ENCODE results near the gene RAB26. TPM values are rescaled to one million over a fixed set of nuclear protein-coding genes. Genes with fewer than 3 reads are reported as not detected.
"Not testable (repeated sequence)": the region's sequence is repeated elsewhere in the genome, so short reads cannot be mapped to it uniquely, and the experiment has no call there.

Gene RAB26
- total and polyA plus RNA-seq, 9 donors: 0.27 to 3.4 (median 0.69) TPM

DNA sequence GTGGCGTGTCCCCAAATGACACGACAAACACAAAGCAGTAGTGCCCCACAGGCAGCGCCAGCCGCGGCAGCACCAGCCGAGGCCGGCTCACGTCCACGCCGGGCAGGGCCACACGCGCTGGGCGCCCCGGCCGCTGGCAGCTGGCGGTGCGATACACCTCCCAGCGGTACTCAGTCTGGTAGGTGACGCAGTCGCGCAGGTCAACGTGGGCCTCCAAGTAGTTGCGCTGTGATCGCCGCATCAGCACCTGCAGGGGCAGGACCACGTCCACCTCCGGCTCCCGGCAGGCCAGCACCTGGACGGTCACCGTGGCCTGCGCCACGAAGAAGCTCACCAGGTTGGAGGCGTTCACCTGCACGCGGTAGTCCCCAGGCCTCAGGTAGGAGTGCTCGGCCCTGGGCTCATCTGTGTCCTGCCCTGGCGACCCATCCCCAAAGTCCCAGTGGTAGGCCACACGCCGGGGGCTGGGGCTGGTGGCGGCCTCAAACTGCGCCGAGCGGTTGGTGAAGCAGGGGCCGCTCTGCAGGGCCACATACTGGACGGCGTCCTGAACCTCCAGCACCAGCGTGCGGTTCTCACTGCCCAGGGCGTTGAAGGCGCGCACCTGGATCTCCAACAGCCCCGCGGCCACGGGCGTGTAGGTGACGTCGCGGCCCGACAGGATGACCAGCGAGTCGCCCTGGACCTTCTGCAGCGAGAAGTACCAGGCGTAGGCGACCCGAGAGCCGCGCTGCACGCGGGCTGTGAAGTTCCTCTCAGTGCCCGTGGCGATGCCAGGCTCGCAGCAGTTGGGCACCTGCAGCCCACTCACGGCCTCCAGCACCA, 39.8 kb upstream of the RAB26 start:
- WGBS (ENCODE audit: insufficient coverage): 93% methylated on average over 64 of the region's 73 CpGs
- H3K4me3 ChIP-seq (ENCODE audit: low read length); H3K27ac ChIP-seq (ENCODE audit: low read length); H3K27me3 ChIP-seq (ENCODE audit: control insufficient read depth, insufficient read depth, low read length); H3K4me1 ChIP-seq (ENCODE audit: control insufficient read depth, insufficient read depth, low read length); H3K9me3 ChIP-seq (replicated peaks; ENCODE audit: control insufficient read depth, low read depth, low read length); DNase-seq: not testable (repeated sequence)
- H3K36me3 ChIP-seq (ENCODE audit: control insufficient read depth, insufficient read depth, low read length): peaks cover 32% of the 10 kb centered on the region

DNA sequence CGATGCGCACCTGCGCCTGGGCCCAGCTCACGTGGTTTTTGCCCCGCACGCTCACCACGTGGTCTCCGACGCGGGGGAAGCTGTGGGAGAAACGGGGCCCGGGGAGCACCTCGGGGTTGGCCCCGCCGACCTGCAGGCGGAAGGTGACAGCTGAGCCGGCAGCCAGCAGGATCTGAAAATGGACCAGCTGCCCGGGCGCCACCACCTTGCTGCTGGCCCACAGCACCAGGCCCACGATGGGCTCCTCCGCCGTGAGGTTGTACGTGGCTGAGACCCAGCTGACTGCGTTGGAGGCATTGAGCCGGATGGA, 39.2 kb upstream of the RAB26 start:
- 94% methylated on average over 23 of the region's 25 CpGs for WGBS (ENCODE audit: insufficient coverage)
- H3K4me3 ChIP-seq (ENCODE audit: low read length); DNase-seq; H3K9me3 ChIP-seq (replicated peaks; ENCODE audit: control insufficient read depth, low read depth, low read length); H3K27me3 ChIP-seq (ENCODE audit: control insufficient read depth, insufficient read depth, low read length); H3K4me1 ChIP-seq (ENCODE audit: control insufficient read depth, insufficient read depth, low read length); H3K27ac ChIP-seq (ENCODE audit: low read length): not testable (repeated sequence)
- H3K36me3 ChIP-seq (ENCODE audit: control insufficient read depth, insufficient read depth, low read length): peaks cover 37% of the 10 kb centered on the region

DNA sequence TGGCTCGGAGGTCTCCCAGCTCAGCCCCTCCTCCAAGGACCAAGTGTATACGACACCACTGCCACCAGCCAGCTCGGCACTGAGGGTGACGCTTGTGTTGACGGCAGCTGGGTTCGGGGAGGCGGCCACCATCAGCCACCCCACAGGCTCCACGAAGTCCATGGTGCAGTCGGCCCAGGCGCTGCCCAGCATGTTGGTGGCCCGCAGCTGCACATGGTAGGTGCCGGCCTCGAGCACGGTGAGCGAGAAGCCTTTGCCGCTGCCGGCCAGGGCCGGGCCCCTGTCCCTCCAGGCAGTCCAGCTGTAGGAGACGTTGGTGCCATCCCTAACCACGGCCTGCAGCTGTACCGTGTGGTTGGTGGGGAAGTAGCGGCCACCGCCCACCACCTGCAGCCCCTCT, 38.6 kb upstream of the RAB26 start:
- H3K27me3 ChIP-seq (ENCODE audit: control insufficient read depth, insufficient read depth, low read length); H3K9me3 ChIP-seq (replicated peaks; ENCODE audit: control insufficient read depth, low read depth, low read length); H3K4me3 ChIP-seq (ENCODE audit: low read length); DNase-seq; H3K27ac ChIP-seq (ENCODE audit: low read length); H3K4me1 ChIP-seq (ENCODE audit: control insufficient read depth, insufficient read depth, low read length): not testable (repeated sequence)
- 98% methylated on average over 8 of the region's 23 CpGs for WGBS (ENCODE audit: insufficient coverage)
- peaks cover 41% of the 10 kb centered on the region for H3K36me3 ChIP-seq (ENCODE audit: control insufficient read depth, insufficient read depth, low read length)

DNA sequence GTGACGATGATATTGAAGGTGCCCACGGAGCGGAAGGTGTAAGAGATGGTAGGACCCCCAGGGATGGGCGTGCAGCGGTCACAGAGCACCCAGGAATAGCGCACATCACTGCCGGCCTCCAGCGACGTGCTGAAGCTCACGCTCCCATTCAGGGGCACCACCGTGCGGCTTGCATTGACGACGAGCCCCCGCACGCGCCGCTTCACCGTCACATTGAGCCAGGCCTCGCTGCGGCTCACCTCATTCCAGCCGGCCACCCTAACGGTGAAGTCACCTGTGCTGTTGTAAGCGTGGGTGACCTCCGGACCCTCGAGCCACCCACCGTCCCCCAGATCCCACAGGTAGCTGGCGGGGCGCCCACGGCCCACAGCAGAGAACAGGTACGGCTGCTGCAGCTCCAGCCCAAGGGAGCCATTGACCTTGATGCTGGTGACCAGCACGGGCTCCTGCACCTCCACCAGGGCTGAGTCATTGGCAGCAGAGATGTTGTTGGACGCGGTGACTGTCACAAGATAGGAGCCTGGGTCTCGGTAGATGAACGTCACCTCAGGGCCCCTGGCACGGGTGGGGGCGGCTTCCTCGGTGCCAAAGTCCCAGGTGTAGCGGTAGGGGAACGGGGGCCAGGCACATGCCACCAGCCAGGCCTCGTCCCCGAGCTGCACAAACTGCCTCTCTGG, 38.0 kb upstream of the RAB26 start:
- H3K9me3 ChIP-seq (replicated peaks; ENCODE audit: control insufficient read depth, low read depth, low read length); H3K27ac ChIP-seq (ENCODE audit: low read length); H3K27me3 ChIP-seq (ENCODE audit: control insufficient read depth, insufficient read depth, low read length); H3K4me3 ChIP-seq (ENCODE audit: low read length); DNase-seq; H3K4me1 ChIP-seq (ENCODE audit: control insufficient read depth, insufficient read depth, low read length): not testable (repeated sequence)
- 94% methylated on average over 35 of the region's 43 CpGs for WGBS (ENCODE audit: insufficient coverage)
- peaks cover 42% of the 10 kb centered on the region for H3K36me3 ChIP-seq (ENCODE audit: control insufficient read depth, insufficient read depth, low read length)

- not testable (repeated sequence) for H3K27me3 ChIP-seq (ENCODE audit: control insufficient read depth, insufficient read depth, low read length); H3K4me1 ChIP-seq (ENCODE audit: control insufficient read depth, insufficient read depth, low read length); H3K27ac ChIP-seq (ENCODE audit: low read length); H3K4me3 ChIP-seq (ENCODE audit: low read length); DNase-seq; H3K9me3 ChIP-seq (replicated peaks; ENCODE audit: control insufficient read depth, low read depth, low read length)
- peaks cover 38% of the 10 kb centered on the region for H3K36me3 ChIP-seq (ENCODE audit: control insufficient read depth, insufficient read depth, low read length)
- 93% methylated on average over 36 of the region's 36 CpGs for WGBS (ENCODE audit: insufficient coverage)
These were observed 37.4 kb upstream of the RAB26 start for GRCh38 chr16:2111009-2111353.

- H3K36me3 ChIP-seq (ENCODE audit: control insufficient read depth, insufficient read depth, low read length): peaks cover 38% of the 10 kb centered on the region
- H3K9me3 ChIP-seq (replicated peaks; ENCODE audit: control insufficient read depth, low read depth, low read length); H3K4me1 ChIP-seq (ENCODE audit: control insufficient read depth, insufficient read depth, low read length); H3K27ac ChIP-seq (ENCODE audit: low read length); H3K27me3 ChIP-seq (ENCODE audit: control insufficient read depth, insufficient read depth, low read length); DNase-seq; H3K4me3 ChIP-seq (ENCODE audit: low read length): not testable (repeated sequence)
- WGBS (ENCODE audit: insufficient coverage): 88% methylated on average over 38 of the region's 65 CpGs
These were observed 36.8 kb upstream of the RAB26 start for GRCh38 chr16:2111412-2112335.

DNA sequence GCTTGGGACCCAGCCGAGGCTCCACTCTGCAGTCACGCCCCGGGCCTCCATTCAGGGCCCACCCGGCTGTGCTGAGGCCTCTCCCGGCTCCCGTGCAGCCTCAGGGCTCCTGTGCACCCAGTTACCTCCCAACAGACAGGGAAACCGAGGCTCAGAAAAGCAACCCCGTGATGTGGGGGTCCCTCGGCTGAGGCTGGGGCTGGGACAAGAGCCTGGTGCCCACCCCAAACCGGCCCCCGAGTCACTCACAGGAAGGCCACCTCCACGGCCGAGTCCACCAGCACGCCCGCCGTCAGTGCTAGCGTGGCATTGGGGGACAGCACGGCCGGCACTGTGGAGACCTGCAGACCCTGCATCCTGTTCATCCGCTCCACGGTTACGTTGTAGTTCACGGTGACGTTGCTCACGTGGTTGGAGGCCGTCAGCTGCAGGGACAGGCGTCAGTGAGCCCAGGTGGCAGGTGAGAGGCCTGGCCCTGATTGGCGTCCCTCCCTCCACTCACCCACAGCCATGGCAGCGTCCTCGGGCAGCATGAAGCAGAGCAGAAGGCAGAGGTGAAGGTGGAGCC, 35.8 kb upstream of the RAB26 start:
- H3K36me3 ChIP-seq (ENCODE audit: control insufficient read depth, insufficient read depth, low read length): peaks cover 34% of the 10 kb centered on the region
- WGBS (ENCODE audit: insufficient coverage): 82% methylated on average over 22 of the region's 30 CpGs

GRCh38 chr16:2114225-2114624, 34.2 kb upstream of the RAB26 start:
- not testable (repeated sequence) for DNase-seq; H3K9me3 ChIP-seq (replicated peaks; ENCODE audit: control insufficient read depth, low read depth, low read length); H3K27ac ChIP-seq (ENCODE audit: low read length); H3K27me3 ChIP-seq (ENCODE audit: control insufficient read depth, insufficient read depth, low read length); H3K4me3 ChIP-seq (ENCODE audit: low read length); H3K4me1 ChIP-seq (ENCODE audit: control insufficient read depth, insufficient read depth, low read length)
- H3K36me3 ChIP-seq (ENCODE audit: control insufficient read depth, insufficient read depth, low read length): peaks cover 28% of the 10 kb centered on the region
- WGBS (ENCODE audit: insufficient coverage): 93% methylated on average over 26 of the region's 26 CpGs

More for the DNA sequence above, 35.8 kb upstream of the RAB26 start:
- not testable (repeated sequence) for H3K27me3 ChIP-seq (ENCODE audit: control insufficient read depth, insufficient read depth, low read length); H3K4me1 ChIP-seq (ENCODE audit: control insufficient read depth, insufficient read depth, low read length); H3K9me3 ChIP-seq (replicated peaks; ENCODE audit: control insufficient read depth, low read depth, low read length); H3K27ac ChIP-seq (ENCODE audit: low read length); H3K4me3 ChIP-seq (ENCODE audit: low read length); DNase-seq

DNA sequence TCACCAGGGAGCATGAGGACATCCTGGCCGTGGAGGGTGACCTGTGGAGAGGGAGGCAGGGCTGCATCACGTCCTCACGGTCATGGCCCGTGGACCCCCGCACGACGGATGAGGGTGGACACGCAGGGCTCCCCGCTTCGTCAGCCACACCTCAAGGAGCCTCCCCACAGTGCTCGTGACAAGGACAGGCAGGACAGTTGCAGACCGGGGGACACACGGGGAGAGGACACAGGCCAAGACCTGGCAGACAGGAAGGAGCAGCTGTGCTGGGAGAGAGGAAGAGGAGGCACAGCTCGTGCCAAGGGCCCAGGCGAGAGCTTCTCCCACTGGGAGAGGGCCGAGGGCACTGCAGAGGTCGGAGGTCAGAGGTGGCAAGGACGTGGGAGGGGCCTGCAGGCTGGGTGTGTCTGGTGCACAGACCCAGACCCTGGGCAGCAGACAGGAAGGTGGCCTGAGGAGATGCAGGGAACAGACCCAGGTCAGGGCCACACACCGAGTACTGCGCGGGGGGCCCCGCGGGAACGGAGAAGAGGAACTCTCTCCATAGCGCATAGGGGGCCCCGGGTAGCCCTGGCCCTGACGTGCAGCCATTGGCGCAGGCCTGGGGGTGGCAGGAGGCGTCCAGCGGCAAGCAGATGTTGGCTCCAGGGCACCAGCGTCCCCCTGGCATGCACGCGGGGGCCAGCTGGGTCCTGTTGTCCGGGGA, 33.4 kb upstream of the RAB26 start:
- H3K27ac ChIP-seq (ENCODE audit: low read length); H3K4me1 ChIP-seq (ENCODE audit: control insufficient read depth, insufficient read depth, low read length); H3K27me3 ChIP-seq (ENCODE audit: control insufficient read depth, insufficient read depth, low read length); DNase-seq; H3K4me3 ChIP-seq (ENCODE audit: low read length); H3K9me3 ChIP-seq (replicated peaks; ENCODE audit: control insufficient read depth, low read depth, low read length): not testable (repeated sequence)
- H3K36me3 ChIP-seq (ENCODE audit: control insufficient read depth, insufficient read depth, low read length): peaks cover 26% of the 10 kb centered on the region
- WGBS (ENCODE audit: insufficient coverage): 79% methylated on average over 11 of the region's 34 CpGs

Data from muscle of leg (tissue), 11 donors.